ENCODE measurements around the gene MED16.

The MED16 gene

DNA sequence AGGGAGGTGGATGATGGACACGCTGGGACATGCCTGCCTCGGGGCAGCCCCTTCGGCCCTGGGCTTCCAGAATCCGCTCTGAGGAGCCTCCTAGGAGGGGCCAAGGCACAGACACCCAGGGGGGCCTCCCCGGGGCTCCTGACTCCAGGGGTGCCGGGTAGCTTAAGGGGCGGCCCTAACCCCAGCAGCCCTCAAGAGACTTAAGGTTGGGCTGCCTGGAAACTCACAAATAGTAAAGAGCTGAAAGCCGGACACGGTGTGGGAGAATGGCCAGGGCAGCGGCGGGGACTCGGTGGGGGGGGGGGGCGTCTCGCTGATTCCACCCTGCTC, 40.5 kb upstream of the MED16 start:
- no peak overlapping the region for H3K4me3 ChIP-seq (ENCODE audit: low read length, poor library complexity, severe bottlenecking)

DNA sequence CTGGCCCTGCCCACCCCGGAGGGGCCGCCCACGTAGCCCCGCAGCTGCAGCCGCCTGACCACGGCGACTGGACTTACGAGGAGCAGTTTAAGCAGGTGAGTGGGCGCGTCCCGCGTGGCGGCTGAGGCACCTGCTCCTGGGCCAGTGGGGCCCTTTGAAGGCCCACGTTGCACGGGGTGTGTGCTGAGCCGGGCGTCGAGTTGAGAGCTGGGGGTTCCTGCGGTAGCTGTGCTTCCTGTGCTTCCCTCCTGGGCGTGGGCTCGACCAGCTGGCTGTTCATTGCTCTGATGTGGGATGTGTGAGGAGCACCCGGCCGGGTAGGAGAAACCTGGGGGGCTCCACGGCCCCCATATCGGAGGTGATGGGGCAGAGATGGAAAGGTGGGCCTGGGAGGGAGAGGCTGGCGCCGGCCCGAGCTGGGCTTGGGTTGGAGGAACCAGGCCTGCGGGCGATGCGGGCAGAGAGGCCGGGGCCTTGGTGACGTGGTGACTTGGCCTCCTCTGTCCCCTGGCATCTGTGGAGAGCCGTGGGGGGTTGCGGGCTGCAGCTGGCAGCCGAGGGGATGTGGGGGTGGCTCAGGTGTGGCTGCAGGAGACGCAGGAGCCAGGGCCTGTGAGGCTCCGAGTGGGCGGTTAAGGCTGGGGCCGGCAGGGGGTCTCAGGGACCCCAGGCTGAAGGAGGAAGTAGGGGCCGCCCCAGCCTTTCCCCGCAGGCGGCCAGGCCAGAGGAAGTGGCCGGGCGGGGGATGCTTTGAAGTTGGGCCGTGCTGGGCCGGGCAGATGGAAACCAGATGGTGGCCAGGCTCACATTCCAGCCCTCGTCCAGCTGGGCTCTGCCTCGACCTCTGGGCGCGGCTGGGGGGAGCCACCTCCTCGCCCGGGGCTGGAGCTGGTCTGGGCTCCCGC, 39.9 kb upstream of the MED16 start:
- TF ChIP-seq, protein P1, sequence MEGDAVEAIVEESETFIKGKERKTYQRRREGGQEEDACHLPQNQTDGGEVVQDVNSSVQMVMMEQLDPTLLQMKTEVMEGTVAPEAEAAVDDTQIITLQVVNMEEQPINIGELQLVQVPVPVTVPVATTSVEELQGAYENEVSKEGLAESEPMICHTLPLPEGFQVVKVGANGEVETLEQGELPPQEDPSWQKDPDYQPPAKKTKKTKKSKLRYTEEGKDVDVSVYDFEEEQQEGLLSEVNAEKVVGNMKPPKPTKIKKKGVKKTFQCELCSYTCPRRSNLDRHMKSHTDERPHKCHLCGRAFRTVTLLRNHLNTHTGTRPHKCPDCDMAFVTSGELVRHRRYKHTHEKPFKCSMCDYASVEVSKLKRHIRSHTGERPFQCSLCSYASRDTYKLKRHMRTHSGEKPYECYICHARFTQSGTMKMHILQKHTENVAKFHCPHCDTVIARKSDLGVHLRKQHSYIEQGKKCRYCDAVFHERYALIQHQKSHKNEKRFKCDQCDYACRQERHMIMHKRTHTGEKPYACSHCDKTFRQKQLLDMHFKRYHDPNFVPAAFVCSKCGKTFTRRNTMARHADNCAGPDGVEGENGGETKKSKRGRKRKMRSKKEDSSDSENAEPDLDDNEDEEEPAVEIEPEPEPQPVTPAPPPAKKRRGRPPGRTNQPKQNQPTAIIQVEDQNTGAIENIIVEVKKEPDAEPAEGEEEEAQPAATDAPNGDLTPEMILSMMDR (conservative IDR thresholded peaks at IDR 0.05; ENCODE audit: low read length), result no peak
- no peak for TF ChIP-seq EZH2phosphoT487 (IDR thresholded peaks at IDR 0.05; ENCODE audit: borderline replicate concordance)
- Histone ChIP-seq H2AFZ (ENCODE audit: low read length) (no peak overlapping the region), H3K4me2 (ENCODE audit: low read depth, low read length, poor library complexity, severe bottlenecking) (no peak overlapping the region), H4K20me1 (ENCODE audit: insufficient read depth, low read length, poor library complexity, severe bottlenecking) (peaks cover 21% of the 10 kb centered on the region), H3K79me2 (ENCODE audit: insufficient read depth, low read length) (peaks cover 29% of the 10 kb centered on the region; the same call in 1 of the 2 replicates), H3K9me3 (ENCODE audit: insufficient read depth, low read depth, low read length) (no peaks in the 10 kb centered on the region), H3F3A (ENCODE audit: low read depth) (no peaks in the 10 kb centered on the region), H3K9me2 (replicated peaks; ENCODE audit: low read depth, low read length) (no peaks in the 10 kb centered on the region), H3K27me3 (ENCODE audit: insufficient read depth, low read length, poor library complexity, severe bottlenecking) (no peaks in the 10 kb centered on the region), H3K4me3 (ENCODE audit: low read length, poor library complexity, severe bottlenecking) (no peak overlapping the region), H3K4me1 (ENCODE audit: insufficient read depth, low read length, poor library complexity, severe bottlenecking) (no peaks in the 10 kb centered on the region), H3K36me3 (ENCODE audit: insufficient read depth, low read length) (peaks cover 4% of the 10 kb centered on the region; the same call in 1 of the 2 replicates), H3K9ac (ENCODE audit: low read depth, low read length, poor library complexity, severe bottlenecking) (no peak overlapping the region)

More for the DNA sequence above, 40.5 kb upstream of the MED16 start:
- no peaks in the 10 kb centered on the region for H3K4me1 ChIP-seq (ENCODE audit: insufficient read depth, low read length, poor library complexity, severe bottlenecking)
- peaks cover 4% of the 10 kb centered on the region; the same call in 1 of the 2 replicates for H3K36me3 ChIP-seq (ENCODE audit: insufficient read depth, low read length)
- no peak overlapping the region for H2AFZ ChIP-seq (ENCODE audit: low read length)
- TF ChIP-seq EZH2phosphoT487 (IDR thresholded peaks at IDR 0.05; ENCODE audit: borderline replicate concordance), result no peak
- TF ChIP-seq, protein P1 (conservative IDR thresholded peaks at IDR 0.05; ENCODE audit: low read length), result no peak
- no peaks in the 10 kb centered on the region for H3K9me2 ChIP-seq (replicated peaks; ENCODE audit: low read depth, low read length)
- H3K27me3 ChIP-seq (ENCODE audit: insufficient read depth, low read length, poor library complexity, severe bottlenecking), result no peaks in the 10 kb centered on the region
- no peak overlapping the region for H3K9ac ChIP-seq (ENCODE audit: low read depth, low read length, poor library complexity, severe bottlenecking)
- H3K9me3 ChIP-seq (ENCODE audit: insufficient read depth, low read depth, low read length), result no peaks in the 10 kb centered on the region
- H3K79me2 ChIP-seq (ENCODE audit: insufficient read depth, low read length), result peaks cover 27% of the 10 kb centered on the region; the same call in 1 of the 2 replicates
- no peaks in the 10 kb centered on the region for H3F3A ChIP-seq (ENCODE audit: low read depth)
- peaks cover 19% of the 10 kb centered on the region for H4K20me1 ChIP-seq (ENCODE audit: insufficient read depth, low read length, poor library complexity, severe bottlenecking)
- no peak overlapping the region for H3K4me2 ChIP-seq (ENCODE audit: low read depth, low read length, poor library complexity, severe bottlenecking)

DNA sequence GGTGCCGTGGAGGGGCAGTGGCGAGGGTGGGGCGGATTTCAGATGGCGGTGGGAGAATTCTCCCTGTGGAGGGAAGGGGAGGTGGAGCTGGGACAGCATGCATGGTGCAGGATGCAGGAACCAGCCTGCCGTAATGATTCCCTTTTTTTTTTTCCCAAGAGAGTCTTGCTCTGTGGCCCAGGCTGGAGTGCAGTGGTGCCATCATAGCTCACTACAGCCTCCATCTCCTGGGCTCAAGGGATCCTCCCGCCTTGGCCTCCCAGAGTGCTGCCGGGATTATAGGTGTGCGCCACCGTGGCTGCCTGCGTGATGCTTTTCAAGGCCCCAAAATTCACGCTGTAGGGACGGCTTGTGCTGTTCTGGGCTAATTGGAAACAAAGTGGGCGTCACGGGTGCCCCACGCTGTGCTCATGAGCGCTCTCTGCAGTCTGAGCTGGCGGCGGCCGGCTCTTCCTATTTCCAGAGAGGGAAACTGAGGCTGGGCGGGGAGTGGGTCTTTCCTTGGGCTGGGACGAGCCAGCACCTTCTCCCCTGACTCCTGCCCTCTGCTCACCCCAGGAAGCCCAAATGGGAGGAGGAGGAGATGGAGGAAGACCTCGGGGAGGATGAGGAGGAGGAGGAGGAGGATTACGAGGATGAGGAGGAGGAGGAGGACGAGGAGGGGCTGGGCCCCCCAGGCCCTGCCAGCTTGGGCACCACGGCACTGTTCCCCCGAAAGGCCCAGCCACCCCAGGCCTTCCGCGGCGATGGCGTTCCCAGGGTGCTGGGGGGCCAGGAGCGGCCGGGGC, 39.1 kb upstream of the MED16 start:
- Histone ChIP-seq H3K4me2 (ENCODE audit: low read depth, low read length, poor library complexity, severe bottlenecking) (no peak overlapping the region), H3K27me3 (ENCODE audit: insufficient read depth, low read length, poor library complexity, severe bottlenecking) (no peaks in the 10 kb centered on the region), H3K9ac (ENCODE audit: low read depth, low read length, poor library complexity, severe bottlenecking) (no peak overlapping the region), H3K4me3 (ENCODE audit: low read length, poor library complexity, severe bottlenecking) (no peak overlapping the region), H4K20me1 (ENCODE audit: insufficient read depth, low read length, poor library complexity, severe bottlenecking) (peaks cover 17% of the 10 kb centered on the region), H3K9me2 (replicated peaks; ENCODE audit: low read depth, low read length) (no peaks in the 10 kb centered on the region), H3F3A (ENCODE audit: low read depth) (no peaks in the 10 kb centered on the region), H2AFZ (ENCODE audit: low read length) (no peak overlapping the region), H3K36me3 (ENCODE audit: insufficient read depth, low read length) (peaks cover 4% of the 10 kb centered on the region; the same call in 1 of the 2 replicates), H3K4me1 (ENCODE audit: insufficient read depth, low read length, poor library complexity, severe bottlenecking) (no peaks in the 10 kb centered on the region), H3K9me3 (ENCODE audit: insufficient read depth, low read depth, low read length) (no peaks in the 10 kb centered on the region), H3K79me2 (ENCODE audit: insufficient read depth, low read length) (peaks cover 37% of the 10 kb centered on the region)
- TF ChIP-seq, protein P1 (conservative IDR thresholded peaks at IDR 0.05; ENCODE audit: low read length), result no peak
- no peak for TF ChIP-seq EZH2phosphoT487 (IDR thresholded peaks at IDR 0.05; ENCODE audit: borderline replicate concordance)
